NCI-H187 (cell line): ENCODE results near the gene FXYD3.

Source experiments
- DNase-seq, 2 experiments: peaks; one replicate each; lab custom pipeline; 2025; lab: John Stamatoyannopoulos, UW

Gene FXYD3, protein sequence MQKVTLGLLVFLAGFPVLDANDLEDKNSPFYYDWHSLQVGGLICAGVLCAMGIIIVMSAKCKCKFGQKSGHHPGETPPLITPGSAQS

GRCh38 chr19:35115177-35115951 lies at the start of gene FXYD3:
Gene FXYD3, plus strand, starts transcription at chr19:35115823. Its CDS starts 3,554 bp downstream, at chr19:35119377.
- no peak for DNase-seq

DNA sequence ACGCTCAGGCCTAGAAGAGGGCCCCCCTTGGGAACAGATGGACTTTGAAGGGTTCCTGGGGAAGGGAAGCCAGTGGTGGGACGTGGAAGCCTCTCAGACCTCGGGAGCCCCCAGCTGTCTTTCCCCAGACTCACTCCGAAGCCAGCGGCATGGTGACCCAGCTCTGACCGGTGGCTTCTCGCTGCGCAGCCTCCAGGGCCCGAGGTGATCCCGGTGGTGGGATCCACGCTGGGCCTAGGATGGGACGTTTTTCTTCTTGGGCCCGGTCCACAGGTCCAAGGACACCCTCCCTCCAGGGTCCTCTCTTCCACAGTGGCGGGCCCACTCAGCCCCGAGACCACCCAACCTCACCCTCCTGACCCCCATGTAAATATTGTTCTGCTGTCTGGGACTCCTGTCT lies 49.5 kb upstream of the FXYD3 start:
- no peak for DNase-seq

- DNase-seq = peak in 1 of 2 experiments; percentile 21
Measured at GRCh38 chr19:35066691-35067563, 48.7 kb upstream of the FXYD3 start.

- no peak for DNase-seq
Measured at GRCh38 chr19:35068941-35069634, 46.5 kb upstream of the FXYD3 start.

DNA sequence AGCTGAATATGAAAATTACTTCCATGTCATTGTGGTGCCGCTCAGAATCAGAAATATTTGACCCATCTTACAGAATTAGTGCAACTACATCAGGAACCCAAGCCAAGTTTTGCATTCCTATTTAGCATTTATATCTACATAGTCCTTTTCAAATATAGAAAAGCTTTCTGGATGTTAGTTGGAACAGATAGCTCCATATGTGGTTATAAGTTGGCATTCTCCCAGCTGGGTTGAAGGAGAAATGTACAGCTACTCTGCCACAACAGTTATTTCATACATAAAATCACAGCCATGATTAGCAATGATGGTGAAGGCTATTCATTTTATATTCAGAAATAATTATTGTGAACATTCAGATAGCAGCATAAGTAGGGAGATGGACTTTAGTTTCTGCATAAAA lies 45.9 kb upstream of the FXYD3 start:
- DNase-seq = no peak

- no peak for DNase-seq
Measured at GRCh38 chr19:35070471-35070870, 45.2 kb upstream of the FXYD3 start.

- DNase-seq = no peak
Measured at GRCh38 chr19:35073516-35073915, 42.1 kb upstream of the FXYD3 start.

DNA sequence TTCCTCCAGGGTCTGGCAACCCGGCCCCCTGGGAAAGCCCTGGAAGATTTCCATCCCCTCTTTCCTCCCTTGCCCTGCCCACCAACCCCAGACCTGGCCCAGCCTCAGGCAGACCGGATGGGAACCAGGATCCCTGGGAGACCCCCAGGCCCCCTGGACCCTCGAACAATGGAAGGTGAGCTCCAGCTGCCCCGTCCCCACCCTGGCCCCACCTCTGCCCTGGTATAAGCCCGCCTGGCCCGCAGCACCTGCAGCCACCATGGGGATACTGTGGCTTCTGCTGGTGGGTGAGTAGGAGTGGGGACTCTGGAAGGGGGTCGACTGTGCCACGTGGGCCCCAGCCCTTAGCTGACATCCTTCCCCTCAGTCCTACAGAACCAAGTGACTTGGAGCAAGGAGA lies 41.7 kb upstream of the FXYD3 start:
- DNase-seq = no peak

- DNase-seq = no peak
Measured at GRCh38 chr19:35074426-35075201, 41.0 kb upstream of the FXYD3 start.

GRCh38 chr19:35075202-35076025 lies 40.2 kb upstream of the FXYD3 start:
- DNase-seq = no peak

DNA sequence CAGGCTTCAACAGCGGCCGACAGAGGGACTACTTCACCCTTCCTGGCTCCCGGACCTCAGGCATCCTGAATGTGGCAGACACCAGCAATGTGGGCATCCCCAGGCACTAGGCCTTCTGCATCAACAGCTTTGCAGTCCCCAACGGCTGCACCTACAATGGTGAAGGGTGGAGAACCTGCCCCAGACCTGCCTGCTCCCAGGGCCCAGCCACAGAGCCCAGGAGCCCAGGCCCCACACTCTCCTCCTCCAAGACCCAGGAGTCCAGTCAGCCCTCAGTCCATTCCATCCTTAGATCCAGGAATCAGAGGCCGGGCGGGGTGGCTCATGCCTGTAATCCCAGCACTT lies 39.6 kb upstream of the FXYD3 start:
- DNase-seq = no peak

DNA sequence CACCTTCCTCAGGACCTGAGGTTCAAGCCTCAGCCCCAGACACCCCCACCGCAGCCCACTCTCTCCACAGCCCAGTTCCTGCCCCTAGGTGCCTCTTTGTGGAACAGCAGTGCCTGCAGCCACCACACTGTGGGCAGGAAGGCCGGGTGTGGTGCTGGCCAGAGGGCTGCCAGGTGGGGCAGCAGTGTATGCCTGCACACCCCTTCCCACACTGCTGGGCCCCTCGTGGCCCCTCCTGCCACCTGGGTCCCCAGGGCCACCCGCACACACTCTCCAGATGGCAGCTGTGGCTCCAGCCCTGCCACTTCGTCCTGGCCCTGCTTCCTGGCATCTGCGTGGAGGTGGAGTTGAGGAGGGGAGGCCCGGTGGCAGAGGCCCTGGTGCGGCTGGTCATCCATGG lies 39.0 kb upstream of the FXYD3 start:
- no peak for DNase-seq

DNA sequence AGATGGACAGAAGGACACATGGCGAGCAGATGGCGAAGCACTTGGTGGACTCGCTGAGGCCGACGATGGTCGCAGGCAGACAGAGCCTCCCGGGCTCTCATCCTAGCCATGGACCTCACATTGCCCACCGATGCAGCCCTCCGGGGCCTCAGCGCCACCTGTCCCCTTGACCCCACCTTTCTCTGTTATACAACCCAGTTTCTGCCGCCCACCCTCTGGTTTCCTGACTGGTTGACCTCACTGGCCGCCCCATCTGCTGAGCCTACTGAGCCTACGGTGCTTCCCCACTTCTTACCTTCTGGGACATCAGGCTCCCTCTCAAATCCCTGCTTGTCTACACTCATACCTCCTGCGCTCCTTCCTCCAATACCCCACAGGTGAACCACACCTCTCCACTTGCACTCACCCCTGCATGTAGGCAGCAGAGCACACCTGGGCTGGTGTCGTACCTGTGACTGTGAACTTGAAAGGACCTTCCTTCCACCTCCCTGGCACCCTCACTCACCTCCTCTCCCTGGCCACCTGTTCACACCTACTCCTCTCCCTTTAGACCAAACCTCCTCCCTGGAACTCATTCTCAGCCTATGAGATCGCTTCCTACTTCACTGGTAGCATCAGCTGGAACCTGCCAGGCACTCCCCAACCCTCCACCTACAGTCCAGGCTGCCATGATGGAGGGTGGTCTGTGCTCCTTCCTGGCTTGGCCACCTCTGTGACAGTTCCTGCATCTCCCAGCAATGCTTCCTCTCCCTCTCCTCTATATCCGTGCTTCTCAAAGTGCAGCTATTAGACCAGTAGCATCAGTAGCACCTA lies 38.0 kb upstream of the FXYD3 start:
- no peak for DNase-seq

GRCh38 chr19:35079826-35080225 lies 35.8 kb upstream of the FXYD3 start:
- no peak for DNase-seq

DNA sequence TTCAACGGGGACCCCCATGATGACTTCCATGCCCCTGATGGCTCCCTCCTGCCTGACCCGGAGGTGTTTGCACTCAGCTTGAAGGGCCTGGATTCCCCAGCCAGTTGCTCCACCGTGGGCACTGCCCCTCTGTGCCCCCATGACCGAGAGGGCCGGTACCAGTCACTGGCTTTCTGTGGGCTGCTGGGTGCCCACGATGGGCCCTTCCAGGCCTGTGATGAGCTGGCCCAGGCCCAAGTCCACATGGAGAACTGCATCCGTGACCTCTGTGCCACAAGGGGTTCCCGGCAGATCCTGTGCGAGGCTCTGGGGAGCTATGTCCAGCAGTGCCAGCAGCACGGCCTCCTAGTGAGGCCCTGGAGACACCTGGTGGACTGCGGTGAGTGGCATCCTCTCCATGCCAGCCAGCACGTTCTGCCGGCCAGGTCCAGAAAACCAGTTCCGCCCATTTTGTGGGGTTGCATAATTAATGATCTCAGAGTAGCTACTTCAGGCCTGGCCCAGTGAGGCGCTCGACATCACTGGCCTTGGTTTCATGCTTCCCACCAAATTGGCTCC lies 34.9 kb upstream of the FXYD3 start:
- no peak for DNase-seq

DNA sequence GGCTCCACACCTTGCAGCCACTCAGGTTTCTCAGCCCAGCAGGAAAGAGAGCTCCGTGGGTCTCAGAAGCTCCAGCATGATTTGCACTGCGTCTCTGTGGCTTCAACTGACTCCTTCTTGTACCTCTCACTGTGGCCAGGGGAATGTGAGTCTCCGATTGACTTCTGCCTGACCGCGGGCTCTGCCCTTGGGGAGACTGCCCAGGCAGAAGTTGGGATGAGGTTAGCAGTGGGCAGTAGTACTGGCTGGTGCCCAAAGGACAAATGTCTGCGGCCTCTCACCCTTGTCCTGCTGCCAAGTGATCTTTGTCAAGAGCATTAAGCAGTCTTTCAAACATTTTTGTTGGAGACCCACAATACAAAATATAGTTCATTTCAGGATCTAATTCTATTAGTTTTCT lies 34.4 kb upstream of the FXYD3 start:
- DNase-seq = no peak

DNA sequence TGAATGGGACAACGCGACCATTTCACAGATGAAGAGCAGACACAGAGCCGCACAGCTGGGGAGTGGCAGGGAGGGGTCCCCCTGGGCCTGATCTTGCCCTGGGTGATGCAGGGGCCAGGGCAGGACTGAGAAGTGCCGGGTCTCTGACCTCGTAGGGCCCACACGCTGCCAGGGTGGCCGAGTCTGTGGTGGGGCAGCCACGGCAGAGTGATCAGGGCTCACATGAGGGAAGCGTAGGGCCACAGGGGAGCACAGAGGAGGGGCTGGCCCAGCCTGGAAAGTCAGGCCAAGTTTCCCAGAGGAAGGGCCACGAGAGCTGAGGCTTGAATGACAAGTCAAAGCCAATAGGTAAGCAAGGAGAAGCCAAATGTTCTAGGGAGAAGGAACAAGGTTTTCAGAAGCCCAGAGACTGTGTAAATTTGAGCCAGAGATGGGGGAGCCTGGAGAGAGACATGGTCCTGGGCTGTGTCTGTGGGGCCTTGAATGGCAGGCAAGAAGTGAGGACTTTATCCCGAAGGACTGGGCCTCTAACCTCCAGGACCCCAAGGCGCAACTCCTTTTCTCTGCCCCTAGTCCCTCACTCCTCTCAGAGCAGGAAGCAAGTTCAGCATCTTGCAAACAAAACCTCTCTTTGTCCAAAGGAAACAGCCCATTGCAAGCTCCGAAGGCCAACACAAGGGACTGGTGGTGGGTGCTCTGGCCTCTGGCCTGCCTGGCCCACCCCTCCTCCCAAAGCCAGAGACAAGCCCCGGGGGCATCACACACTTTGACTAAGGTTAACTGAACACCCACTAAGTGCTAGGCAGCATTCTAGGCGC lies 31.7 kb upstream of the FXYD3 start:
- no peak for DNase-seq

DNA sequence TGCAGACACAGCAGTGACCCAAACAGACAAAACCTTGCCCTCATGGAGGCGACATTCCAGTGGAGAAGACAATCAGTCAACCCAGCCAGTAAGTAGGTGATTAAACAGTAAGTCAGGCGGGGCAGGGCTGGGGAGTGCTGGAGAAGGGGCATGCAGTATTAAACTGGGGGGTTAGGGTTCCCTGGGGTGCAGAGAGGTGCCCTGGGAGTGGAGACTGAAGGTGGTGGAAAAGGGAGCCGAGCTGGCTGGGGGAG lies 31.2 kb upstream of the FXYD3 start:
- no peak for DNase-seq

DNA sequence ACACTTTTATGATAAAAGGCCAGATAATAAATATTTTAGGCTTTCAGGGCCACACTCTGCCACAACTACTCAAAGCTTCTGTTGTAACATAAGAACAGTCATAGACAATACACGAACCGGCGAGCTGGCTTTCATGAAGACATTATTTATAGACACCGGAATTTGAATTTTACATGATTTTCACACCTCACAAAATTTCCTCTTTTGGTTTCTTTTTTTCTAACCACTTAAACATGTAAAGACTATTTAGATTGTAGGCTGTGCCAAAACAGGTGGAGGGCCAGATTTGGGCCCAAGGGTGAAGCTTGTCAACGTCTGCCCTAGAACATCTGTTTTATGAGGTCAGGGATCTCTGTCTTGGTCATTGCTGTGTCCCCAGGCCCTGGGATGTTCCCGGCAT lies 29.7 kb upstream of the FXYD3 start:
- DNase-seq = no peak
